ENCODE results near the gene LMTK2.

LMTK2 gene

GRCh38 chr7:98133181-98133580 lies 26.5 kb downstream of the LMTK2 start:
- no peak for TF ChIP-seq CTCF (IDR thresholded peaks at IDR 0.05)
- H3K4me1 ChIP-seq (ENCODE audit: control insufficient read depth in 1 of 2, insufficient read depth in 1 of 2, low read depth in 1 of 2, low read length in 1 of 2) = peaks cover 98 to 99% of the 10 kb centered on the region in 2 experiments
- H3K36me3 ChIP-seq = peaks cover 2% of the 10 kb centered on the region
- no peaks in the 10 kb centered on the region for H3K27me3 ChIP-seq
- no peaks in the 10 kb centered on the region for H3K9me3 ChIP-seq
- H3K4me3 ChIP-seq (ENCODE audit: low read depth in 1 of 2, low read length in 1 of 2) = peak overlapping the region; percentile 51 to 54
- peak overlapping the region; percentile 93 for H3K27ac ChIP-seq

GRCh38 chr7:98133621-98134303 lies 27.1 kb downstream of the LMTK2 start:
- no peak for TF ChIP-seq CTCF (IDR thresholded peaks at IDR 0.05)
- peak overlapping the region; percentile 93 for H3K27ac ChIP-seq
- H3K36me3 ChIP-seq = peaks cover 5% of the 10 kb centered on the region
- peak overlapping the region; percentile 51 to 54 for H3K4me3 ChIP-seq (ENCODE audit: low read depth in 1 of 2, low read length in 1 of 2)
- H3K27me3 ChIP-seq = no peaks in the 10 kb centered on the region
- H3K4me1 ChIP-seq (ENCODE audit: control insufficient read depth in 1 of 2, insufficient read depth in 1 of 2, low read depth in 1 of 2, low read length in 1 of 2) = peaks cover 98 to 99% of the 10 kb centered on the region in 2 experiments
- H3K9me3 ChIP-seq = no peaks in the 10 kb centered on the region

- Histone ChIP-seq H3K4me3 (ENCODE audit: low read depth in 1 of 2, low read length in 1 of 2) (peak overlapping the region; percentile 51 to 54), H3K36me3 (peaks cover 13% of the 10 kb centered on the region), H3K4me1 (ENCODE audit: control insufficient read depth in 1 of 2, insufficient read depth in 1 of 2, low read depth in 1 of 2, low read length in 1 of 2) (peaks cover 93 to 95% of the 10 kb centered on the region in 2 experiments), H3K9me3 (no peaks in the 10 kb centered on the region), H3K27ac (peak overlapping the region; percentile 93), H3K27me3 (no peaks in the 10 kb centered on the region)
- no peak for TF ChIP-seq CTCF (IDR thresholded peaks at IDR 0.05)
These were observed 28.0 kb downstream of the LMTK2 start for GRCh38 chr7:98134420-98135228.

GRCh38 chr7:98135984-98136383 lies 29.3 kb downstream of the LMTK2 start:
- Histone ChIP-seq H3K4me1 (ENCODE audit: control insufficient read depth in 1 of 2, insufficient read depth in 1 of 2, low read depth in 1 of 2, low read length in 1 of 2) (peaks cover 80 to 81% of the 10 kb centered on the region in 2 experiments), H3K27me3 (no peaks in the 10 kb centered on the region), H3K36me3 (peaks cover 14% of the 10 kb centered on the region), H3K9me3 (no peaks in the 10 kb centered on the region), H3K27ac (peak overlapping the region; percentile 93), H3K4me3 (ENCODE audit: low read depth in 1 of 2, low read length in 1 of 2) (no peak overlapping the region)
- no peak for TF ChIP-seq CTCF (IDR thresholded peaks at IDR 0.05)

- H3K4me1 ChIP-seq (ENCODE audit: control insufficient read depth in 1 of 2, insufficient read depth in 1 of 2, low read depth in 1 of 2, low read length in 1 of 2) = peaks cover 75 to 77% of the 10 kb centered on the region in 2 experiments
- H3K27me3 ChIP-seq = no peaks in the 10 kb centered on the region
- no peak for TF ChIP-seq CTCF (IDR thresholded peaks at IDR 0.05)
These were observed 29.8 kb downstream of the LMTK2 start for GRCh38 chr7:98136423-98136822.

More at GRCh38 chr7:98136423-98136822, 29.8 kb downstream of the LMTK2 start:
- H3K4me3 ChIP-seq (ENCODE audit: low read depth in 1 of 2, low read length in 1 of 2) = no peak overlapping the region
- H3K36me3 ChIP-seq = peaks cover 18% of the 10 kb centered on the region
- H3K9me3 ChIP-seq = no peaks in the 10 kb centered on the region
- peak overlapping the region; percentile 78 for H3K27ac ChIP-seq
